Activated CD8-positive, alpha-beta memory T cell treated with anti-CD3 and anti-CD28 coated beads for 36 hours (primary cell): ENCODE measurements around the gene CUX1. TPM values are rescaled to one million over a fixed set of nuclear protein-coding genes. Genes with fewer than 3 reads are reported as not detected.
"Not testable (repeated sequence)": the region's sequence is repeated elsewhere in the genome, so short reads cannot be mapped to it uniquely, and the experiment has no call there.

Experiments used
- CTCF ChIA-PET: fragments of 350-600 bp; sonication (Branson Sonifier 250); formaldehyde crosslinking; loops from one replicate; lab custom pipeline; 2021; ENCODE audit warnings: antibody characterized with exemption; lab: Charles Lee
- POLR2A ChIA-PET: fragments of 350-600 bp; sonication (Branson Sonifier 250); formaldehyde crosslinking; loops from one replicate; lab custom pipeline; 2021; ENCODE audit warnings: antibody characterized with exemption; lab: Charles Lee
- total RNA-seq, 2 experiments: library from RNA; stranded (reverse); gene quantifications; one replicate each; pipeline ENCODE4 v1.2.3, GENCODE V29; 2021

CUX1 gene
- total RNA-seq, 2 experiments from 2014 or later, result 21.1 to 23.2 TPM

DNA sequence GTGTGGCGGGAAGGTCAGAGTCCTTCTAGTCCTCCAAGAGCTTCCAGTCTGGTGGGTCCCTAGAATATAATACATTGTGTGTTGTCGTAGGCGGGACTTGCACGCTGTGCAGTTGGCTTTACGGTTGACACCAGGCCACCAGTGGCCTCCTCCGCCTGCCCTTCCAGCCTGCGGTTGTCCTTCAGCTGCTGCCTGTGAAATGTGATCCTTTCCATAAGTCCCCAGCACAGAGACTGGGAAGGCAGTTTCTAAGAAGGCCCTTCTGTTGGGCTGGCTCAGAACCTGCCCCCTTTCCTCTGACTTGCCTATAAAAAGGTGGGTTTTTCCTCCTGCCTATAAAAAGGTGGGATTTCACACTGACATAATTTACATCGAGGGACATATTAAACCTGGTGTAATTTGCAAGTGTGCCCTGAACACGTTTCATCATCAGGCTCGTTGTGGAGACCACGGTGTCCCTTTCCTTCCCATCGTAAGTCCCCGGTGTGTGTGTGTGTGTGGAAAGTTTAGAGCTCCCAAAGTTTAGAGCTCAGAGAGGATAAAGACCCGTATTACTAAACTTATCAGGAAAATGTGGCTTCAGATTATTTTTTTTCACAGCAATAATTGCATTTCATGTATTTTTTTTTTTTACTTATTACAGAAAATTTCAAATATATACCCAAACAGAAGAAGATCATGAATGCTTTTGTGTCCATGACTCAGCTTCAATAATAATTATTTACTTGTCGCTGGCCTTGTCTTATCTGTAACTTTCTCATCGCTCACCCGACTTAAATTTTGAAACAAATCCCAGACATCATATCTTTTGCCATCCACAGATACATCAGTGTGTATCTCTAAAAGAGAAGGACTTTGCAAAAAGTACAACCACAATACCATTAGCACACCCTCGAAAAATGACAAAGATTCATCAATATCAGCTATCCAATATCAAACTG is 45.1 kb downstream of the CUX1 start:
- POLR2A ChIA-PET, result no interaction called here
- CTCF ChIA-PET, result no interaction called here

DNA sequence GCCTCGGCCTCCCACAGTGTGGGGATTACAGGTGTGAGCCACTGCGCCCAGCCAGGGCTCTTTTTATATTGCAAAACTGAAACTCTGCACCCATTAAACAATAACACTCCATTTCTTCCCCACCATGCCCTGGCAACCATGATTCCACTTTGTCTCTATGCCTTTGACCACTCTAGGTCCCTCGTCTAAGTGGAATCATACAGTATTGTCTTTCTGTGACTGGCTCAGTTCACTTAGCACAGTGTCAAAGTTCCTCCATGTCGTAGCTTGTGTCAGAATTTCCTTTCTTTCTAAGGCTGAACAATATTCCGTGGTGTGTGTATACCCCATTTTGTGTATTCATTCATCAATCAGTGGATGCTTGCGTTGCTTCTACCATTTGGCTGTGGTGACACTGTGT is 46.2 kb downstream of the CUX1 start:
- POLR2A ChIA-PET, result no interaction called here

DNA sequence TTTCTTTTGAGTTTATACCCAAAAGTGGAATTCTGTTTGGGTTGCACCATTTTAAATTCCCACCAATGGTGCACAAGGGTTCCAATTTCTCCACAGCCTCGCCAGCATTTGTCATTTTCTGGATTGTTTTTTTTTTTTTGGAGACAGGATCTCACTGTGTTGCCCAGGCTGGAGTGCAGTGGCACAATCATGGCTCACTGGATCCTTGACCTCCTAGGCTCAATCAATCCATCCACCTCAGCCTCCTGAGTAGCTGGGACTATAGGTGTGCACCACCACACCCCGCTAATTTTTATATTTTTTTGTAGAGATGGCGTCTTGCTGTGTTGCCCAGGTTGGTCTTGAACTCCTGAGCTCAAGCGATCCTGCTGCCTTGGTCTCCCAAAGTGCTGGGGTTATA is 46.6 kb downstream of the CUX1 start:
- ChIA-PET POLR2A (no interaction called here), CTCF (no interaction called here)

More for the DNA sequence above, 46.2 kb downstream of the CUX1 start:
- CTCF ChIA-PET, result no interaction called here

DNA sequence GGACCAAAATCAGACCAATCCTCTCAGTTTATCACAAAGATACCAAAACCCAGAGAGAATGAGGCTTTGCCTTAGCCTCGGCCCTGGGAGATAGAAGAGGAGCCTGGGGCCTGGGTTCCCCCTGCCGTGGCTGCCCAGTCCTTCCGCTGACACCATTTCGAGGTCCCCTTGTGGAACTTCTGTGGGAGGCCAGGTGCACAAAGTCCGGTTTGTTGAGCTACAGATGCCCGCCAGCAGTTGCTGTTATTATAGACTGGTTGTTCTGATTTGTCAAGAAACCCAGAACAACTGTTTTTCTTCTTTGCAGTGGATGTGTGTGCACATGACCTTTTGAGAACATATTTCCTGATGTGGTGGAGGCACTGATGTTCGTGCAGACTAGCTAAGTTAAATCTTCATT is 47.6 kb downstream of the CUX1 start:
- ChIA-PET CTCF (no interaction called here), POLR2A (no interaction called here)

DNA sequence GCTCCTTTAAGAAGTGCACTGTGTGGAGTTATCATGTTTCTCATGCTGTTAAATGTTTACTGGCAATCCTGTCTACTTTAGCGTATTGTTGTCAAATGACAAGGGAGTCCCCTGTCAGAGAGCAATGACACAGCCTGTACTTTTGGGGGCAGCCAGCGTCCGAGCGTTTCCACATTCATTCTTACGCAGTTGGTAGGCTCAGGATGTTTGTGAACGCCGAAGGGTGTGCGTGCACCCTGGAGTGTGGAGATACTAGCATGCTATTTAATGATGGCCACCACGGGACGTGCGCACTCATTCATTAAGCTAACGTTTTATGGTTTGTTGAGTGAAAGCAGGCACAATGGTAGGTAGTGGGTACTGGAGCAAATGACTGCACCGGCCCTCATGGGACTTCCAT is 48.0 kb downstream of the CUX1 start:
- CTCF ChIA-PET, result no interaction called here
- POLR2A ChIA-PET, result no interaction called here

DNA sequence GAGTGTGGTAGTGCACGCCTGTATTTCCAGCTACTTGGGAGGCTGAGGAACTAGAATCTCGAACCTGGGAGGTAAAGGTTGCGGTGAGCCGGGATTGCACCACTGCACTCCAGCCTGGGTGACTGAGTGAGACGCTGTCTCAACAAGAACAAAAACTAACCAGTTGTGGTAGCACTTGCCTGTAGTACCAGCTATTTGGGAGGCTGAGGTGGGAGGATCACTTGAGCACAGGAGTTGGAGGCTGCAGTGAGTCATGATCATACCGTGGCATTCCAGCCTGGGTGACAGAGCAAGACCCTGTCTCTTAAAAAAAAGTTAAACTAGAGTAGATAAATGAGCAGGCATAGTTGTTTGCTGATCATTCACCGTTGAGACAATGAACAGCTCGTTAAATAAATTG is 48.9 kb downstream of the CUX1 start:
- POLR2A ChIA-PET, result interaction anchor here (0.6 kb wide), 1 partner anchor 29 kb away, joined by 12 read pairs; no protein-coding TSS in a partner anchor
- CTCF ChIA-PET, result no interaction called here

DNA sequence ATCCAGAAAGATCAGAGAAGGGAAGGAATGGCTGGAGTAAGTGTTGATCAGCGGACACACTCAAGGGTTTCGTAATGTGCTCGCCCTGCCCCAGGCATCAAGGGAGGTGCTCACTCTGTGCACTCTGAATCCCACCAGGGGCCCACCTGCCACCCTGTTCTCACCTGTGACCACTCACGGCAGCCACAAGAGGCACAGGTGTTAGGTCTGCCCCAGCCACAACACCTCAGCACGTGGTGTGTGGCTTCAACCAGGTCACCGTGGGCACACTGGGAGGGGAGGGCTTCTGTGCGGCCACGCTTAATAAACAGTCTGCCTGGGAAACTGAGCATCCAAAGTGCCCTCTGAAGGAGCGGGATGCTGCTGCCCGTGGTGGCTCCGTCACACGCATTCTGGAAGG is 49.8 kb downstream of the CUX1 start:
- POLR2A ChIA-PET, result no interaction called here
- CTCF ChIA-PET, result no interaction called here

DNA sequence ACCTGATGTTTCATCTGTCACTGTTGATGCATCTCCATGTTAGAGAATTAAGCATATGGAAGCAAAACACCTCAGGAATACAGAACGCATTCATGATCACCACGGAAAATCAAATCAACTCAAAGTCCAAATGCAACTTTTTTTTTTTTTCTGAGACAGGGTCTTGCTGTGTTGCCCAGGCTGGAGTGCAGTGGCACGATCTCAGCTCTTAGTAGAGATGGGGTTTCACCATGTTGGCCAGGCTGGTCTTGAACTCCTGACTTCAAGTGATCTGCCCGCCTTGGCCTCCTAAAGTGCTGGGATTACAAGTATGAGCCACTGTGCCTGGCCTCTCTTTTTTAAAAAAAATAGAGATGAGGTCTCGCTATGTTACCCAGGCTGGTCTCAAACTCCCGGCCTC is 50.3 kb downstream of the CUX1 start:
- POLR2A ChIA-PET, result not testable (repeated sequence)

DNA sequence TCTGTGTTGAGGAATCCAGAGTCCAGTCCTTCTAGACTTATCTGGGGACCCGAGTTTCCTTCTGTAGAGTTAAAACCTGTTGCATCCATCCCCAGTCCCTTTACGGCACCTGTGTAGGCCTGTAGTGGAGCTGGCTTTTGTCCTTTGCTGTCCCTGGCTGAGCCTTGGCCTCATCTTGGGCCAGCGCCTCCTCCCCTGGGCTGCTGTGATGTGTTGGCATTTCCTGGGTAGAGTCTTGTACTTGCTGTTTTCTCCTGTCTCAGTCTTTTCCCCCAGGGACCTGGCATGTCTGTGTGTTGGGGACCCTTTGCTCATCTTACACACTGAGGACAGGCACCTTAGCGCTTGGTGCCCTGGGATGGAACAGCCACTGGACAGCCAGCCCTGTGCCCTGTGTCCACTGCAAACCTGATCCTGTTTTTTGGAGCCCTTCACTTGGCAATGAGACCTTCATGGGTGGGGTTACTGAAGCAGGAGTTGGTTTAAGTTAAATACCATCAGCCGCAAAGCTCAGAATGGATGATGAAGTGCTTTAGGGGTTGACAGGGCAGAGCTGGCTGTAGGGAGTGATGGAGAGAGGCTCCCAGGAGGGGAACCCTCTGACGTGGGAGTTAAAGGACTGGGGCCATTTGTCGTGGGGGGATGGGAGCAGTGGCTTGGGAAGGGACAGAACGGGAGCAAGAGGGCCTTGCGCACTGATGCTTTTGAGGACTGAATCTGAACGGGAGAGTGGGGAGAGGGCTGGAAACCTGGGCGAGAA is 50.9 kb downstream of the CUX1 start:
- ChIA-PET CTCF (no interaction called here), POLR2A (no interaction called here)

More for the DNA sequence above, 50.3 kb downstream of the CUX1 start:
- CTCF ChIA-PET, result not testable (repeated sequence)

DNA sequence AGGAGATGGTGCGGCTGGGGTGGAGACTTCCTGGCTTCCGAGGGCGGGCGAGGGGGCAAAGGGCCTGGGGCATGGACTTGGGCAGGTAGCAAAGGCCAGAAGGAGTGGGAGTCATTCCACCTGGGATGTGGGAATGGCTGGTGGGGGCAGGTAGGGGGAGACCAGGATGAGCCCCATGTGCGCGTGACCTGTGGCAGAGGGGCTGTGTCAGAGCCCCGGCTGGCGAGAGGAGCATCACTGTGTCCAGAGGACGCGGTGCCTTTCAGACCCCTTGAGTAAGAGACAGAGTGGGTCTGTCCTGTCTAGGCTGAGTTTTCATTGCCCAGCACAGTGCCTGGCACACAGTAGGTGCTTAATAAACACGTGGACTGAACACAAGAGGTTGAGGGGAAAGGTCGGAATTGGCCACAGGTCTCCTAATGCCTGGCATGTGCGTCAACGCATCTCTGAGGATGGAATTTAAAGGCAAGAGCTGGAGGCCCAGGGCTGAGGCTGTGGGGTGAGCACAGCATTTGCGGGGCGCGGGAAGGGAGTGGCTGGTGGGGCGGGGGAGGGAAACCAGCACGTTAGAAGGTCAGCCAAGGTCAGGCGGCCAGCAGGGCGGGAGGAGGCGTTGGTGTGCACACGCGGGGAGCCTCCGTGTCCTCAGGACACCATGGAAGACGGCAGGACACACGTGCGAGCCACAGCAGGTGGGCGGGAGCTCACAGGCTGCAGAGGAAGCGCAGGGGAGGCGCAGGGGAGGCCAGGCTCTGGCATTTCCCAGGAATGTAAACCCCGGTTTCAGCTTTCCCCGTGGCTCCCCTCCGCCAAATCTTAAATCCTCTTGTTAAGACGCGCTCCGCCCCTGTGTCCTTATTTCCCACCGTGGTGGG is 51.8 kb downstream of the CUX1 start:
- ChIA-PET CTCF (no interaction called here), POLR2A (no interaction called here)

DNA sequence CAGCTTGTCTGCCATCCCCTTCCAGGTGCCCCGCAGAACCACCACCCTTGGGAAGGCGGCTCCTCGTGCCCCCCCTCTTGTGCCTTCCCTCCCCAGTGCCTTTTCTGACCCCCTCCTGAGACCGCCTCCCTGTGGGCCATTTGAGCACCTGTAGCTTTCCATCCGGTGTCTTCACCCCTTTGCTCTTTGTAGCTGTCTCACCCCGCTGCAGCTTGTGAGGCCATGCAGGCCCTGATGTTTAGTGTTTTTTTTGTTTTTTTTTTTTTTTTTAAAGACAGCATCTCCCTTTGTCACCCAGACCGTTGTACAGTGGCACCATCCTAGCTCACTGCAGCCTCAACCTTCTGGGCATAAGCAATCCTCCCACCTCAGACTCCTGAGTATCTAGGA is 52.5 kb downstream of the CUX1 start:
- POLR2A ChIA-PET, result no interaction called here
- CTCF ChIA-PET, result no interaction called here

DNA sequence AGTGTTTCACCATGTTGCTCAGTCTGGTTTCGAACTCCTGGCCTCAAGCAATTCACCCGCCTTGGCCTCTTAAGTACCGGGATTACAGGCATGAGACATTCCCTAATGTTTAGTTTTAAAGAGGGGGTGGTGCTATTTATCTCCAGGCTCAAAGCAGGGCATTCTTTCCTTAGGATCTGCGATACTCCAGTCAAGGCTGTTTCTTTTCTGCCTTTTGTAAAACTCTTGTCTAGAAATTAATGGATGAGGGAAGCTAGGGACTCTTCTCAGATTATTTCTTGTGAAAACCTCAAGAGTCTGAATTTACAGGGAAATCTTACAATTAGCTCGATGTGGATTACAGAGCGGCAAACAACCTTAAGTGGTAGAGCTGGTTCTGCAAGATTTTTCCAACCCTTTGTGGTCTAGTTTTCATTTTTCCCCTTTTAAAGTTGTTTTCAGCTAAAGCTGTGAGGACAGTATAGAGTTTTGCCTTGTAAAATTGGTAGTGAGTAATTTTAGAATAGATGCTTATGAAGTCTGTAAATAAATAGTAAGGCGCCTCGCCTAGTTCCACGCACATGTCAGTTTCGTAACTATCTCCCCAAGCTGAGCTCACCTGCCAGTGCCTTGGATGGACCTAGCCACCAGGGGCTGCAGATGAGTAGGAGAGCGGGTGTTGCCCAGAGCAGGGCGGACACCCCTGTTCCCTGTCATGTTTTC is 53.1 kb downstream of the CUX1 start:
- ChIA-PET CTCF (no interaction called here), POLR2A (no interaction called here)

DNA sequence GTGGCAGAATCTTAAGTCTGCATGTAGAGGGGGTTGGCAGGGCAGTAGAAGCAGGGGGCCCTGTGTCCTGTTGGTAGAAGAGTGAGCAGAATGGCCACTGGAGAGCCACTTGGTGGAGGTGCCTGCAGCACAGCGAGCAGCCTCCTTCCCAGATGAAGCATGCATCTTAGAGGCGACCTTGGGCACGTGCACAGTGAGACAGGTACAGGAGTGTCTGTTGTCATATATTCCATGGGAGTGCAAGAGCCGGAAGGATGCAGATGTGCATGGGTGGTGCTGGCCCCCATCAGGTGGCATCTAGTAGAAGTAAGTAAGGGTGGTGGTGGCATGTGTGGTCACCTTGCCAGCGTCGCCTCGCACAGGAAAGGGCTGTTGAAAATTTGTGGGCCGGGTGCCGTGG is 53.9 kb downstream of the CUX1 start:
- ChIA-PET POLR2A (no interaction called here), CTCF (no interaction called here)

DNA sequence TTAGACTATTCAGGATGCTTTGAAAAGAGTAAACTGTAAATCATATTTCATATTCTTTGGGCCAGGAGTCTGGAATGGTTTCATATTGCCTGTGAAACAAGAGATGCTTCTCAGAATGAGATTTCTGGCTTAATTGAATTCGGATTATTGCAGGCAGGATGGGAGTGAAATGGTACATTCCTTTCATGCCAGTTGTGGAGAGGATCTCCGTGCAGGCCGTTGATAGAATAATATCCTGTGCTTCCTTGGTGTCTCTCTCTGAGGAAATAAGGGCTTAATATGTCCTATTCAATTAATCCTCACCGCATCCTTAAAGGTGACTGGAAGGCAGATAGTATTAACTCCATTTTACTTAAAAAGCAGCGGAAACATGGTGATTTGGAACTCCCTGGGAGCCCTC is 56.6 kb downstream of the CUX1 start:
- POLR2A ChIA-PET, result no interaction called here
- CTCF ChIA-PET, result no interaction called here

DNA sequence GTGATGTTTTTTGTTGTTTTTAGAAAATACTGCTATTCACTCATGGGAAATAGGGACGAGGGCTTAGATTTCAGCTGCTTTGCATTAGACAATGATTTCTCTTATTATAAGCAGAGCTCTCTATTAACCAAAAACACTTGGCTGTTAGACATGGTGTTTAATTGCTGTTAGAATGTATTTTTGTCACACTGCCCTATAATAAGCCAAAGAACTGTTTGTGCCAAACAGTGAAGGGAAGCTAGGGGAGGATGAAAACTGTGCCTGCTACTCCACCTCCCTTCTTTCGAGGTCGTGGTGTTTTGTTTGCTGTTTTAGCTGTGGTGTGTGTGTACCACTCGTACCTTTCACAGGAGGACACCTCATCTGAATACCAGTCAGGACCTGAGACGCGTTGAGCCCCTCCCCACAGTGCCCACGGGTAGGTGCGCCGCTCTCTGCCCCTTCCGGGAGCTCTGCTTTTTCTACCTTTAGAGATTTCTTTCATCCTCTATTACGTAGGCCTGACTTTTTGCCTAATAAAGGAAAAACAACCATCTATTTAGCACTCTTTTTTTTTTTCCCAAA is 57.9 kb downstream of the CUX1 start:
- POLR2A ChIA-PET, result no interaction called here

DNA sequence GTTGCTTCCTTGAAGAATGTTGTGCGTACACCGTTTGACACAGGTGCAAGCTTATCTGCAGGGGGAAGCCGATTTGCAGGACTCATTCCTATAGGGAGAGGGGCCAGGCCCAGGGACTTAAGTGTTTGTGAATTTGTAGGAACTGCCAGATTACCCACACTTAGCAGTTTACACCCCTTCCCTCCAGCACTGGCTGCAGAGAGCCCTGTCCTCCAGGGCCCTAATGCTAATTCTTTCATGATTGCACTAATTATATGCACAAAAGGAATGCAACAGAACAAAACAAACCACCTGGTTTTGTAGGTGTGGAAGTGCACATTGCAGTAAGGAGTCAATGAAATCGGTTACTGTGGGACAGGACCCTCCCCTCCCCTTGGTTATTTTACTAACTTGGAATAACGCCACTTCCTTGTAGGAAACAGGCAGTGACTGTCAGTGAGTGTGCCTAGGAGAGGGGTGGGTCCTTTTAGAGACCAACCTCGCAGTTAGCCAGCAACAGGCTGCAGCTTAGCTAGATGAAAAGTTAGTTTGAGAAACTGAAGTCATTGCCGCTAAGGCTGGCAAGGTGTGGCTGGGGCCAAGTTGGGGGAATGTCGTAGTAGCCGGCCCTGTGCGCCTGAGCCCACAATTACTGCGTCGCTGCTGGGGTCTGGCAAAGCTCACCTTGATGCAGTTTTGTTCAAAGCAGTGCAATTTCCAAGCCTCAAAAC is 60.6 kb downstream of the CUX1 start:
- ChIA-PET POLR2A (no interaction called here), CTCF (no interaction called here)

More for the DNA sequence above, 57.9 kb downstream of the CUX1 start:
- CTCF ChIA-PET, result no interaction called here

DNA sequence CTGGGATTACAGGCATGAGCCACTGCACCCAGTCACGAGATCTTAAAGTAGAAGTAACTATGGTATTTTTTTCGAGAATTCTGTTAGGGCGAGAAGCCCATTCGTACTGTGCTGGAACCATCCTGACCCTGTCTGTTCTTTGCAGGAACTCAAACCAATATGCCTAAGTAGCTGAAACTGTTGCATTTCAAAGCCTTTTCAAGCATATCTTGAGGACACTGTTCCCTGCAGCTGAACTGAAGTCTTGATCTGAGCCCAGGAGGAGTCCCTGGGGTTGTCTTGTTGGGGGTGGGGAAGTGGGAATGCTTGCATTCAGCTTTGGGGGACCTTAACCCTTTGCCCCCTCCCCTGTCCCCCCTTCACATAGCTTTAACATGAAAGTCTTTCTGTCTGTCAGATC is 61.5 kb downstream of the CUX1 start:
- POLR2A ChIA-PET, result no interaction called here
- CTCF ChIA-PET, result no interaction called here

DNA sequence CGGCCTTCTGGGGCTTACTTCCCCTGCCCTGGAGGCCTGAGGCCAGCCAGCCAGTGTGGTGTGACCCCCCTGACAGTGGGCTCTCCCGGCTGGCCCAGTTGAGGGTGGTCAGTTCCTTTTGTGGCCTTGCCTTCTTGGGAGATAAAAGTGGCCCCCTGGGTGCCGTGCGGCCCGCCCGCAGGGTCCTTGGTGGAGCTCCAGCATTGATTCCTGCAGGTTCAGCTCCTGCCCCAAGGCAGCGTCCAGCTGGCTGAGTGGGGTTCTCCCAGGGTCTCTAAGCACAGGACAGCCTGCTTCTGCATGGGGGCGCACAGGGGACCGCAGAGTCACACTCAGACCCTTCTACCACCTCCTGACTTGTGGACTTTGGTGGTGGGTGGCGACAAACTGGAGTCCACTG is 62.1 kb downstream of the CUX1 start:
- POLR2A ChIA-PET, result no interaction called here

More for the DNA sequence above, 62.1 kb downstream of the CUX1 start:
- CTCF ChIA-PET, result no interaction called here
